ENCODE results near the gene CCDC92B.

Gene CCDC92B

GRCh38 chr17:2777242-2777867 lies 27.9 kb upstream of the CCDC92B start:
- DNase-seq: no peak

- DNase-seq: no peak
Measured at GRCh38 chr17:2776589-2777241, 27.3 kb upstream of the CCDC92B start.

- DNase-seq: no peak
Measured at GRCh38 chr17:2775206-2775605, 25.8 kb upstream of the CCDC92B start.

GRCh38 chr17:2770129-2770528 lies 20.7 kb upstream of the CCDC92B start:
- no peak for DNase-seq

GRCh38 chr17:2758870-2759269 lies 9.4 kb upstream of the CCDC92B start:
- DNase-seq: no peak

GRCh38 chr17:2755891-2756724 lies 6.7 kb upstream of the CCDC92B start:
- DNase-seq: no peak

- DNase-seq: no peak
Measured at GRCh38 chr17:2751491-2751890, 2.0 kb upstream of the CCDC92B start.

- no peak for DNase-seq
Measured at GRCh38 chr17:2750721-2751120, 1.3 kb upstream of the CCDC92B start.

- DNase-seq: peak; percentile 54
Measured at GRCh38 chr17:2749784-2750181, 331 bp upstream of the CCDC92B start.

GRCh38 chr17:2745317-2746037 lies 4.0 kb downstream of the CCDC92B start:
- DNase-seq: no peak

GRCh38 chr17:2737693-2738092 lies 11.8 kb downstream of the CCDC92B start:
- no peak for DNase-seq

- no peak for DNase-seq
Measured at GRCh38 chr17:2736956-2737355, 12.5 kb downstream of the CCDC92B start.

- DNase-seq: no peak
Measured at GRCh38 chr17:2735896-2736295, 13.6 kb downstream of the CCDC92B start.

GRCh38 chr17:2734939-2735338 lies 14.5 kb downstream of the CCDC92B start:
- no peak for DNase-seq

GRCh38 chr17:2731807-2732206 lies 17.6 kb downstream of the CCDC92B start:
- DNase-seq: no peak

GRCh38 chr17:2730764-2731353 lies 18.6 kb downstream of the CCDC92B start:
- DNase-seq: no peak

- DNase-seq: no peak
Measured at GRCh38 chr17:2724784-2725164, 24.7 kb downstream of the CCDC92B start.

- no peak for DNase-seq
Measured at GRCh38 chr17:2723997-2724783, 25.3 kb downstream of the CCDC92B start.

- DNase-seq: no peak
Measured at GRCh38 chr17:2723505-2723996, 25.9 kb downstream of the CCDC92B start.

- no peak for DNase-seq
Measured at GRCh38 chr17:2722611-2723010, 26.8 kb downstream of the CCDC92B start.

- DNase-seq: no peak
Measured at GRCh38 chr17:2721603-2722002, 27.8 kb downstream of the CCDC92B start.

- DNase-seq: no peak
Measured at GRCh38 chr17:2719861-2720260, 29.6 kb downstream of the CCDC92B start.
